K562 (cell line): ENCODE results near the gene ETNK2. TPM values are rescaled to one million over a fixed set of nuclear protein-coding genes. Genes with fewer than 3 reads are reported as not detected.

Experiments
- ATAC-seq: fragments of 200-7000 bp; cut with Tn5 transposase; 3 replicates; pipeline ENCODE4 v1.9.1; 2020; ENCODE audit warnings: moderate library complexity
- BruUV-seq: library from RNA; stranded (reverse); fragments of 400-500 nt; replicated peaks from 2 replicates; lab custom pipeline; 2021; lab: Mats Ljungman, UMichigan
- CTCF ChIA-PET: fragments of 300-600 bp; formaldehyde crosslinking; extraction: SDS; loops from one replicate; lab custom pipeline; 2021; ENCODE audit warnings: low intra/inter-chr PET ratio; lab: Yijun Ruan, JAX
- POLR2A ChIA-PET: fragments of 300-600, 350-650 bp; sonication (Branson Sonifier 250); formaldehyde crosslinking; extraction: SDS; loops from one replicate; lab custom pipeline; 2021; ENCODE audit warnings: antibody characterized with exemption, inconsistent platforms; lab: Yijun Ruan, JAX
- DNase-seq, 4 experiments: peaks; one replicate each; pipeline versions ENCODE4 v3.0.0 to v3.0.0-alpha.2; 2011 to 2018; ENCODE audit warnings: low spot score in 3 of 4, mixed read lengths in 3 of 4; ENCODE audit errors: extremely low read depth in 1 of 4
- FAIRE-seq: peaks from 2 replicates; lab custom pipeline; 2011; peaks lifted over from hg19 to GRCh38; lab: Jason Lieb, UNC
- H2AFZ ChIP-seq: 2 replicates; pipeline ENCODE4 v1.6.0; 2011; ENCODE audit warnings: low read depth, low read length, control low read depth, inconsistent platforms
- H3K27ac ChIP-seq: fragments of 200-600 bp; 3 replicates; pipeline ENCODE4 v1.8.0; 2011; ENCODE audit warnings: low read depth, mild to moderate bottlenecking, control low read depth, inconsistent platforms, low read length, moderate library complexity, mixed read lengths; ENCODE audit errors: extremely low read depth
- H3K27me3 ChIP-seq, 2 experiments: fragments of 300-600 bp in 1 of 2; 2 replicates in 1 of 2; 3 replicates in 1 of 2; pipeline versions ENCODE4 v1.6.0 to v1.8.0; 2011; ENCODE audit warnings: inconsistent platforms in 2 of 2, low read length in 2 of 2, mild to moderate bottlenecking in 1 of 2, mixed read lengths in 1 of 2, moderate library complexity in 1 of 2; ENCODE audit not compliant: control insufficient read depth in 2 of 2, insufficient read depth in 2 of 2
- H3K36me3 ChIP-seq: fragments of 300-600 bp; 3 replicates; pipeline ENCODE4 v1.8.0; 2011; ENCODE audit warnings: mild to moderate bottlenecking, low read length, inconsistent platforms; ENCODE audit not compliant: control insufficient read depth, insufficient read depth
- H3K4me1 ChIP-seq, 2 experiments: fragments of 200-600 bp in 1 of 2; replicated peaks in 1 of 2; 2 replicates in 1 of 2; 3 replicates in 1 of 2; pipeline versions ENCODE4 v1.5.1 to v1.8.0; 2011; ENCODE audit warnings: inconsistent platforms in 2 of 2, low read length in 2 of 2, mild to moderate bottlenecking in 1 of 2, mixed read lengths in 1 of 2, moderate library complexity in 1 of 2; ENCODE audit not compliant: control insufficient read depth in 2 of 2, insufficient read depth in 2 of 2
- H3K4me2 ChIP-seq: 2 replicates; pipeline ENCODE4 v1.6.1; 2011; ENCODE audit warnings: low read length, control low read depth, inconsistent platforms, mixed read lengths; ENCODE audit not compliant: insufficient read depth
- H3K4me3 ChIP-seq: fragments of 200-600 bp; sonication (generic), shearing (Covaris generic); 2 replicates; pipeline ENCODE4 v1.5.1; 2016; ENCODE audit warnings: control low read depth, inconsistent platforms
- H3K79me2 ChIP-seq: fragments of 200-600 bp; 3 replicates; pipeline ENCODE4 v1.8.0; 2011; ENCODE audit warnings: low read length, inconsistent platforms; ENCODE audit not compliant: control insufficient read depth, insufficient read depth
- H3K9ac ChIP-seq, 2 experiments: 2 replicates each; pipeline versions ENCODE4 v1.6.0 to v1.6.1; 2011; ENCODE audit warnings: low read depth in 2 of 2, low read length in 2 of 2, control low read depth in 1 of 2, inconsistent platforms in 1 of 2, mild to moderate bottlenecking in 1 of 2, mixed read lengths in 1 of 2; ENCODE audit not compliant: insufficient read depth in 1 of 2
- H3K9me1 ChIP-seq: one replicate; pipeline ENCODE4 v1.6.0; 2011; ENCODE audit warnings: inconsistent platforms, mild to moderate bottlenecking, low read length, moderate library complexity; ENCODE audit not compliant: control insufficient read depth, insufficient read depth
- H3K9me3 ChIP-seq: replicated peaks from 2 replicates; pipeline ENCODE4 v1.5.1; 2011; ENCODE audit warnings: low read depth, low read length, inconsistent platforms; ENCODE audit not compliant: control insufficient read depth, insufficient read depth
- H4K20me1 ChIP-seq: replicated peaks from 2 replicates; pipeline ENCODE4 v1.6.1; 2011; ENCODE audit warnings: low read length, inconsistent platforms, mixed read lengths; ENCODE audit not compliant: control insufficient read depth, insufficient read depth
- GATAD2A ChIP-seq: fragments of 450-650 bp; IDR thresholded peaks from 2 replicates; pipeline ENCODE4 v1.6.1; 2017
- GTF2F1 ChIP-seq: IDR thresholded peaks from 2 replicates; pipeline ENCODE4 v1.6.1; 2011; ENCODE audit warnings: low read depth, low read length, improper control_type of control experiment
- HMGN3 ChIP-seq: IDR thresholded peaks from 2 replicates; pipeline ENCODE4 v1.6.1; 2011; ENCODE audit warnings: borderline replicate concordance, low read depth, mild to moderate bottlenecking, mixed read lengths, low read length; ENCODE audit not compliant: insufficient read length; ENCODE audit errors: extremely low read depth
- HNRNPH1 ChIP-seq: fragments of 200-400 bp; formaldehyde crosslinking; optimal IDR thresholded peaks from 2 replicates; pipeline ENCODE3; 2017; ENCODE audit warnings: low read depth, mild to moderate bottlenecking, low read length, moderate library complexity
- L3MBTL2 ChIP-seq: fragments of 450-650 bp; IDR thresholded peaks from 2 replicates; pipeline ENCODE4 v1.6.1; 2016; ENCODE audit warnings: mild to moderate bottlenecking, moderate library complexity
- LARP7 ChIP-seq: fragments of 450-650 bp; IDR thresholded peaks from 2 replicates; pipeline ENCODE4 v1.6.1; 2016
- TEAD4 ChIP-seq, 2 experiments: sonication (generic) in 1 of 2; formaldehyde crosslinking in 1 of 2; IDR thresholded peaks; 2 replicates each; pipeline versions ENCODE4 v1.6.1 to v1.8.0; 2012 to 2022; ENCODE audit warnings: borderline replicate concordance in 1 of 2, inconsistent platforms in 1 of 2, low read length in 1 of 2, mild to moderate bottlenecking in 1 of 2, missing genetic modification reagents in 1 of 2
- TFAM ChIP-seq: fragments of 250-450 bp; sonication (Bioruptor Pico); conservative IDR thresholded peaks from 2 replicates; pipeline ENCODE4 v1.5.0; 2021; ENCODE audit warnings: mild to moderate bottlenecking, moderate library complexity
- ZFP30 ChIP-seq: fragments of 250-450 bp; sonication (Bioruptor Pico); IDR thresholded peaks from 2 replicates; pipeline ENCODE4 v1.8.0; 2022; ENCODE audit warnings: moderate library complexity, mild to moderate bottlenecking, inconsistent platforms, borderline replicate concordance
- ZNF212 ChIP-seq: fragments of 450-650 bp; formaldehyde crosslinking; IDR thresholded peaks from 2 replicates; pipeline ENCODE4 v1.4.0; 2020; ENCODE audit warnings: mild to moderate bottlenecking
- ZNF41 ChIP-seq: fragments of 250-450 bp; sonication (Bioruptor Pico); conservative IDR thresholded peaks from 2 replicates; pipeline ENCODE4 v1.4.0; 2020; ENCODE audit warnings: mild to moderate bottlenecking
- ZNF444 ChIP-seq: fragments of 250-450 bp; sonication (Bioruptor Pico); IDR thresholded peaks from 2 replicates; pipeline ENCODE4 v1.4.0; 2020; ENCODE audit warnings: mild to moderate bottlenecking, moderate library complexity
- WGBS: fragments of 100-300 bp; shearing (Covaris generic); methylation state at CpG from one replicate; pipeline ENCODE4 v1.1.6; 2016; ENCODE audit warnings: low coverage, mixed read lengths; ENCODE audit not compliant: insufficient coverage; ENCODE audit errors: missing lambda C conversion rate; 5-methylcytosine and 5-hydroxymethylcytosine counted together
- in situ Hi-C: fragments of 300-500 bp; cut with MboI; formaldehyde crosslinking; loops from 4 replicates; pipeline ENCODE4 v1.15.0; 2018; ENCODE audit warnings: inconsistent platforms, mixed read lengths
- intact Hi-C: fragments of 100-400 bp; cut with micrococcal nuclease; formaldehyde crosslinking; loops from 2 replicates; pipeline ENCODE4 v1.14.2; 2022
- polyA plus RNA-seq, 8 experiments: library from polyadenylated mRNA; depleted of rRNA in 4 of 8; stranded (reverse) in 5 of 8; unstranded in 3 of 8; fragments of >200 nt; fragmentation: Nextera tagmentation in 2 of 8; fragmentation: Illumina TruSeq in 1 of 8; extraction: Ambion mirVana in 2 of 8; extraction: Trizol in 1 of 8; gene quantifications; 2 replicates each; pipeline versions ENCODE4 v1.2.1 to v1.2.3, GENCODE V29; 2011 to 2014; ENCODE audit warnings: inconsistent platforms in 1 of 8, missing spikeins in 1 of 8
- total RNA-seq, 7 experiments: library from RNA; depleted of rRNA in 6 of 7; stranded (reverse); fragments of >200 nt in 6 of 7; fragmentation: Illumina TruSeq in 2 of 7; extraction: Trizol in 2 of 7; gene quantifications; 2 replicates each; pipeline versions ENCODE4 v1.2.1 to v1.2.3, GENCODE V29; 2011 to 2021; ENCODE audit warnings: low replicate concordance in 1 of 7
- TF ChIP-seq, protein P1 (sequence below): IDR thresholded peaks from 2 replicates; pipeline ENCODE4 v1.6.1; 2011; ENCODE audit not compliant: insufficient read length; ENCODE audit errors: extremely low read depth
- TF ChIP-seq, protein P2 (sequence below): fragments of 450-650 bp; IDR thresholded peaks from 2 replicates; pipeline ENCODE4 v1.7.1; 2018; ENCODE audit warnings: mild to moderate bottlenecking, low read depth; ENCODE audit not compliant: partially characterized antibody

Gene ETNK2
- total and polyA plus RNA-seq, 9 of the 15 experiments (the other 6 are each of a cell fraction or from before 2014, with no cell fraction given) = 0.03 to 0.38 (median 0.13) TPM; not detected in 4

DNA sequence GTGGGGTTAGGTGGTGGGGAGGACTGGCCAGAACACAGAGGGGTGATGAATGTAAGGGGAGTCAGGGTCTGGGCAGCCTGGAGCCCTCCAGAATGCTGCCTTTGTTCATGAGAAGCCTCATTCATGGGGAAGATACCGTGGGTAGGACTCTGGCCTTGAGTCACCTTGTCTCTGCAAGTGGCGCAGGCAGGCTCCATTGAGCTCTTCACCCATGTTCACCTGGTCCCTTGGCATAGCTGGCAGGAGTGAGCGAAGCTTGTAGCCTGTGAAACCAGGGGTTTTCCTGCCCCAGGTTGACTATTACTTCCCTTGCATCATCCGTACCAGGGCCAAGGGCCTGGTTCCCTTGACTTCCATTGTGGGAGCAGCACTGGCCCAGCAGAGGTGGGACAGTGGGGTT, 53.2 kb downstream of the ETNK2 start:
- Histone ChIP-seq H3K4me2 (no peak overlapping the region), H3K4me3 (no peak overlapping the region), H3K4me1 (no peaks in the 10 kb centered on the region; a peak in 1 of 5 replicates), H3K27ac (no peak overlapping the region), H3K9ac (no peak overlapping the region), H2AFZ (no peak overlapping the region), H3K36me3 (no peaks in the 10 kb centered on the region), H4K20me1 (no peaks in the 10 kb centered on the region), H3K9me1 (no peaks in the 10 kb centered on the region), H3K79me2 (no peaks in the 10 kb centered on the region), H3K9me3 (no peaks in the 10 kb centered on the region), H3K27me3 (peaks cover 21 to 57% of the 10 kb centered on the region in 2 experiments; a peak in 4 of 5 replicates)
- BruUV-seq = no TSS peak
- intact Hi-C loops (no loop called here), in situ Hi-C loops (no loop called here)
- ChIA-PET CTCF (no interaction called here), POLR2A (interaction anchor here (1.0 kb wide), 1 partner anchor 31 kb away, joined by 3 read pairs; no protein-coding TSS in a partner anchor)
- FAIRE-seq (no peak), DNase-seq (no peak), ATAC-seq (no peak)
- TF ChIP-seq HNRNPH1 (no peak), GTF2F1 (no peak), ZNF444 (CRISPR knock-in tag) (no peak)
- TF ChIP-seq, protein P1, sequence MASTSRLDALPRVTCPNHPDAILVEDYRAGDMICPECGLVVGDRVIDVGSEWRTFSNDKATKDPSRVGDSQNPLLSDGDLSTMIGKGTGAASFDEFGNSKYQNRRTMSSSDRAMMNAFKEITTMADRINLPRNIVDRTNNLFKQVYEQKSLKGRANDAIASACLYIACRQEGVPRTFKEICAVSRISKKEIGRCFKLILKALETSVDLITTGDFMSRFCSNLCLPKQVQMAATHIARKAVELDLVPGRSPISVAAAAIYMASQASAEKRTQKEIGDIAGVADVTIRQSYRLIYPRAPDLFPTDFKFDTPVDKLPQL = no peak
- 0% methylated on average over 4 of the region's 4 CpGs for WGBS

DNA sequence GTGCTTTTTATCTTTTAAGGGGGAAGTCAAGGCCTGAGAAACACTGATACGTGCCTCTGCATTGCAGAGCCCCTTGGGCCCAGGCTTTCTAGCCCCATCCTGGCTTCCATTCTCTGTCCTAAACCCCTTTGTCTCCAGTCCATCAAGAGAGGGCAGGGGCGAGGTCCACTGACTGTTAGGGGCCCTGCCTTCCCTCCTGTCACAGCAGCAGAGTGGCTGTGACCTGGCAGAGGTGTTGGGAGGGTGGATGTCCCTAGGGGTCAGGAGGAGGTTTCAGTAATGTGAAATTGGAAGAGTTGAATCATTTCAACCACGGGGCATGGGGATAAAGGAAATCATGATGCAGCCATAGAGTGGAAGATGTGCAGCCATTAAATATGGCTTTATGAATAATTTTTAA, 54.9 kb downstream of the ETNK2 start:
- Histone ChIP-seq H3K79me2 (no peaks in the 10 kb centered on the region), H3K36me3 (no peaks in the 10 kb centered on the region), H3K27me3 (peaks cover 26 to 53% of the 10 kb centered on the region in 2 experiments; a peak in 4 of 5 replicates), H3K9me1 (no peaks in the 10 kb centered on the region), H3K4me3 (no peak overlapping the region), H4K20me1 (no peaks in the 10 kb centered on the region), H2AFZ (no peak overlapping the region), H3K27ac (no peak overlapping the region), H3K9ac (no peak overlapping the region), H3K4me1 (no peaks in the 10 kb centered on the region), H3K9me3 (no peaks in the 10 kb centered on the region), H3K4me2 (no peak overlapping the region)
- FAIRE-seq (no peak), DNase-seq (no peak), ATAC-seq (no peak)
- no TSS peak for BruUV-seq
- WGBS = 3% methylated on average over 3 of the region's 3 CpGs
- intact Hi-C loops (no loop called here), in situ Hi-C loops (no loop called here)
- POLR2A ChIA-PET = no interaction called here
- CTCF ChIA-PET = interaction anchor here (0.7 kb wide), 1 partner anchor 31 kb away, joined by 3 read pairs; no protein-coding TSS in a partner anchor
- no peak for TF ChIP-seq TEAD4 (IDR thresholded peaks at IDR 0.05; ENCODE audit: low read length)
- no peak for TF ChIP-seq TEAD4 (CRISPR knock-in tag; IDR thresholded peaks at IDR 0.05; ENCODE audit: borderline replicate concordance)
- TF ChIP-seq HMGN3 = no peak
- TF ChIP-seq LARP7 = no peak
- no peak for TF ChIP-seq ZNF41 (CRISPR knock-in tag)
- TF ChIP-seq, protein P2, sequence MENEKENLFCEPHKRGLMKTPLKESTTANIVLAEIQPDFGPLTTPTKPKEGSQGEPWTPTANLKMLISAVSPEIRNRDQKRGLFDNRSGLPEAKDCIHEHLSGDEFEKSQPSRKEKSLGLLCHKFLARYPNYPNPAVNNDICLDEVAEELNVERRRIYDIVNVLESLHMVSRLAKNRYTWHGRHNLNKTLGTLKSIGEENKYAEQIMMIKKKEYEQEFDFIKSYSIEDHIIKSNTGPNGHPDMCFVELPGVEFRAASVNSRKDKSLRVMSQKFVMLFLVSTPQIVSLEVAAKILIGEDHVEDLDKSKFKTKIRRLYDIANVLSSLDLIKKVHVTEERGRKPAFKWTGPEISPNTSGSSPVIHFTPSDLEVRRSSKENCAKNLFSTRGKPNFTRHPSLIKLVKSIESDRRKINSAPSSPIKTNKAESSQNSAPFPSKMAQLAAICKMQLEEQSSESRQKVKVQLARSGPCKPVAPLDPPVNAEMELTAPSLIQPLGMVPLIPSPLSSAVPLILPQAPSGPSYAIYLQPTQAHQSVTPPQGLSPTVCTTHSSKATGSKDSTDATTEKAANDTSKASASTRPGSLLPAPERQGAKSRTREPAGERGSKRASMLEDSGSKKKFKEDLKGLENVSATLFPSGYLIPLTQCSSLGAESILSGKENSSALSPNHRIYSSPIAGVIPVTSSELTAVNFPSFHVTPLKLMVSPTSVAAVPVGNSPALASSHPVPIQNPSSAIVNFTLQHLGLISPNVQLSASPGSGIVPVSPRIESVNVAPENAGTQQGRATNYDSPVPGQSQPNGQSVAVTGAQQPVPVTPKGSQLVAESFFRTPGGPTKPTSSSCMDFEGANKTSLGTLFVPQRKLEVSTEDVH = no peak
- TF ChIP-seq ZFP30 (CRISPR knock-in tag) = no peak
- TF ChIP-seq ZNF212 (CRISPR knock-in tag) = no peak
- TF ChIP-seq GATAD2A = no peak
- no peak for TF ChIP-seq L3MBTL2
- TF ChIP-seq TFAM (CRISPR knock-in tag) = no peak
